Transverse colon (tissue), 4 donors: Measurements from ENCODE around the gene MIEF1. TPM values are rescaled to one million over a fixed set of nuclear protein-coding genes. Genes with fewer than 3 reads are reported as not detected.
A peak's percentile ranks its signal among the peaks of the same experiment; 100 is the strongest.
"Not testable (repeated sequence)": the region's sequence is repeated elsewhere in the genome, so short reads cannot be mapped to it uniquely, and the experiment has no call there.

Source experiments
- DNase-seq: peaks from one replicate; pipeline ENCODE4 v3.0.0-alpha.2; 2019
- H3K27ac ChIP-seq, 4 donors: fragments of 200-600 bp; sonication (generic); 2 replicates each; pipeline ENCODE4 v1.5.1; 2016 to 2018; ENCODE audit warnings: inconsistent platforms in 4 of 4
- H3K27me3 ChIP-seq: fragments of 200-600 bp; sonication (generic); 2 replicates; pipeline ENCODE4 v1.5.1; 2017; ENCODE audit warnings: inconsistent platforms
- H3K36me3 ChIP-seq, 4 donors: fragments of 200-600 bp; sonication (generic); 2 replicates each; pipeline ENCODE4 v1.5.1; 2017 to 2019; ENCODE audit warnings: inconsistent platforms in 4 of 4
- H3K4me1 ChIP-seq, 4 donors: fragments of 200-600 bp; sonication (generic); 2 replicates each; pipeline ENCODE4 v1.5.1; 2017 to 2020; ENCODE audit warnings: inconsistent platforms in 4 of 4
- H3K4me3 ChIP-seq, 4 donors: fragments of 200-600 bp; sonication (generic); 1 replicate in 1 of 4; 2 replicates in 3 of 4; pipeline versions ENCODE4 v1.5.1 to v1.6.1; 2017 to 2019; ENCODE audit warnings: inconsistent platforms in 4 of 4
- H3K9me3 ChIP-seq, 2 donors: fragments of 200-600 bp; sonication (generic); 2 replicates each; pipeline ENCODE4 v1.5.1; 2017 to 2019; ENCODE audit warnings: inconsistent platforms in 2 of 2
- EP300 ChIP-seq: sonication (generic); formaldehyde crosslinking; IDR thresholded peaks from one replicate; pipeline ENCODE4 v1.6.1; 2017; ENCODE audit warnings: antibody characterized with exemption, low read depth
- POLR2A ChIP-seq: fragments of 450-650 bp; IDR thresholded peaks from one replicate; pipeline ENCODE4 v1.6.1; 2016; ENCODE audit warnings: antibody characterized with exemption, mild to moderate bottlenecking, moderate library complexity
- POLR2AphosphoS5 ChIP-seq, 3 donors: sonication (generic); formaldehyde crosslinking; IDR thresholded peaks; one replicate each; pipeline ENCODE4 v1.6.1; 2016; ENCODE audit warnings: antibody characterized with exemption in 3 of 3
- WGBS, 2 donors: methylation state at CpG; one replicate each; pipeline ENCODE4 v1.1.5; 2018; ENCODE audit warnings: low coverage in 1 of 2; 5-methylcytosine and 5-hydroxymethylcytosine counted together
- in situ Hi-C, 4 donors: fragments of 200-750 bp; cut with MboI; loops; one replicate each; pipeline versions ENCODE4 v1.15.0 to v1.15.1; 2017; ENCODE audit warnings: low sequenced_read_pairs in 3 of 4, low pct_ligation_motif_present in 1 of 4, low pct_unique_long_range_greater_than_20kb in 1 of 4
- intact Hi-C: fragments of 100-400 bp; cut with DNase I; formaldehyde crosslinking; loops from one replicate; pipeline ENCODE4 v1.15.1; 2023; ENCODE audit warnings: low total_unique reads
- total RNA-seq, 4 donors: library from RNA; depleted of rRNA; stranded (reverse); fragments of >200 nt; gene quantifications; one replicate each; pipeline ENCODE4 v1.1.0, GENCODE V29; 2016
- TF ChIP-seq, protein P1 (sequence below), 5 experiments: fragments of 200-600 bp in 3 of 5; fragments of 450-650 bp in 2 of 5; sonication (generic) in 3 of 5; IDR thresholded peaks; 1 replicate in 2 of 5; 2 replicates in 3 of 5; pipeline ENCODE4 v1.5.1; 2016 to 2017; ENCODE audit warnings: antibody characterized with exemption in 5 of 5, inconsistent platforms in 3 of 5, mild to moderate bottlenecking in 2 of 5, moderate library complexity in 1 of 5

MIEF1 gene
- total RNA-seq, 4 donors from 2014 or later: 11.5 to 31.0 (median 25.6) TPM

DNA sequence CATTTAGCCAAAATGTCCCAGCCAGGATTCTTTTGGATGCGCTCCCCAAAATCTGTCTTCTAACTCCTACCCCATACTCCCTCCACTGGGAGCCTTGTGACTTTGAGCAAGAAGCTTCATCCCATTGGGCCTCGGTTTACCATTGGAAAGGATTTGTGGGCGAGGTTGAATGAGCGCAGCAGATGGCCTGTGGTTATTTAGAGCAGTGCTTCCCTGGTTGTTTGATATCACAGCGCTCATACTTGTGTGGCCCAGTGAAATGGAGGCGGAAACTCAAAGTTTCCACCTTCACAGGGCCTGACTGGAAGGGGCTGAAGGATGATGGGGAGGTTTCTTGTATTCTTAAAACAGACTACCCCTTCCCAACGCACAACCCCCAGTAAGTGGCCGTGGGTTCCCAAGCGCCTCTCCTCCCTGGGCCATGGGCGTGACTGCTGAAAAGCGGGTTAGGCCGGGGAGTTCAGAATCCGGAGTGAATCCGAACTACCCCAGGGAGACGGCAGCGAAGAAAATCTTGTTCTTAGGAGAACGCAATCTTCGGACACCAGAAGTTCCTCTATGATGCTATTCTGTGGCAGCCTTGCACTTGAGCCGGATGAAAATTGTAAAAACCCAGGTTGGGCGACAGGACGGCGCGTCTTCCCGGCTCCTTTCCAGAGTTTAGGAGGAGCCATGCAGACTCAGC is 17.0 kb downstream of the MIEF1 start:
- Histone ChIP-seq H3K4me3 (peak overlapping the region; percentile 79 to 96 (median 94)), H3K4me1 (peaks cover 17 to 42% (median 38%) of the 10 kb centered on the region in 4 donors), H3K36me3 (peaks cover 0 to 31% (median 16%) of the 10 kb centered on the region in 4 donors), H3K27ac (peak overlapping the region; percentile 96 to 100 (median 100)), H3K9me3 (no peaks in the 10 kb centered on the region), H3K27me3 (no peaks in the 10 kb centered on the region)
- peak; percentile 51 for DNase-seq
- TF ChIP-seq EP300: no peak
- no peak for TF ChIP-seq POLR2A
- no peak for TF ChIP-seq POLR2AphosphoS5 (IDR thresholded peaks at IDR 0.05)
- TF ChIP-seq, protein P1, sequence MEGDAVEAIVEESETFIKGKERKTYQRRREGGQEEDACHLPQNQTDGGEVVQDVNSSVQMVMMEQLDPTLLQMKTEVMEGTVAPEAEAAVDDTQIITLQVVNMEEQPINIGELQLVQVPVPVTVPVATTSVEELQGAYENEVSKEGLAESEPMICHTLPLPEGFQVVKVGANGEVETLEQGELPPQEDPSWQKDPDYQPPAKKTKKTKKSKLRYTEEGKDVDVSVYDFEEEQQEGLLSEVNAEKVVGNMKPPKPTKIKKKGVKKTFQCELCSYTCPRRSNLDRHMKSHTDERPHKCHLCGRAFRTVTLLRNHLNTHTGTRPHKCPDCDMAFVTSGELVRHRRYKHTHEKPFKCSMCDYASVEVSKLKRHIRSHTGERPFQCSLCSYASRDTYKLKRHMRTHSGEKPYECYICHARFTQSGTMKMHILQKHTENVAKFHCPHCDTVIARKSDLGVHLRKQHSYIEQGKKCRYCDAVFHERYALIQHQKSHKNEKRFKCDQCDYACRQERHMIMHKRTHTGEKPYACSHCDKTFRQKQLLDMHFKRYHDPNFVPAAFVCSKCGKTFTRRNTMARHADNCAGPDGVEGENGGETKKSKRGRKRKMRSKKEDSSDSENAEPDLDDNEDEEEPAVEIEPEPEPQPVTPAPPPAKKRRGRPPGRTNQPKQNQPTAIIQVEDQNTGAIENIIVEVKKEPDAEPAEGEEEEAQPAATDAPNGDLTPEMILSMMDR (IDR thresholded peaks at IDR 0.05): no peak
- in situ Hi-C loops: no loop called here
- 10% methylated on average over 24 of the region's 24 CpGs; no CpG with 5 or more reads in 1 of the 2 donors for WGBS, 2 donors
- intact Hi-C loops: loop anchor here (10.0 kb wide), 1 partner anchor 114 kb away; no protein-coding TSS in a partner anchor

DNA sequence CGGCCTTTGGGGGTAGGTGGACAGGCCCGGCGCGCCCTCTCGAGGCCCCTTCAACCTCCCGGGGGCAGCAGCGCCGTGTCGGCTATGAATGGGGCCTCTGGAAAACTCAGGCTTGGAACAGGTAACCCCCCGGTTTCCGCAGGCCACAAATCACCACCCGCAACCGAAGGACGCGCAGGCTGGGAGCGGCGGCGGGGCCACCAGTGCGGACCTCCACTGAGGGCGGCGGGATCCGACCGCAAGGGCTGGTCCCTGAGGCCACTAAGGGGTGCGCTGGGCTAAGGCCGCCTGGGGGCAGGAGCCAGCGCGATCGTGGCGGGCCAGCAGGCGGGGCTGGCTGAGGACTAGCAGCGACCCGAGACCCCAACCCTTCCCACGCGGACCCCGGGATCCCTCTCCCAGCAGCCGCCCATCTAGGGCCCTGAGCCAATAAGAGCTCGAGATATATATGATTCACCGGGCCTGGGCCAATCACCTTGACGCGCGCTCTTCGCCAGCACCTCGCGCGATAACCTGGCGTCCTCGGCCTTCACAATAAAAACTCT is 17.7 kb downstream of the MIEF1 start:
- peak; percentile 98 for DNase-seq
- H3K36me3 ChIP-seq: peaks cover 0 to 27% (median 14%) of the 10 kb centered on the region in 4 donors
- peak overlapping the region; percentile 79 to 96 (median 94) for H3K4me3 ChIP-seq
- no peaks in the 10 kb centered on the region for H3K27me3 ChIP-seq
- H3K9me3 ChIP-seq: no peaks in the 10 kb centered on the region
- WGBS, 2 donors: 0% methylated on average over 21 of the region's 47 CpGs; no CpG with 5 or more reads in 1 of the 2 donors
- intact Hi-C loops (loop anchor here (10.0 kb wide), 2 partner anchors 115 to 345 kb away; no protein-coding TSS in a partner anchor), in situ Hi-C loops (no loop called here)
- H3K27ac ChIP-seq: peak overlapping the region; percentile 96 to 100 (median 100)
- peaks cover 22 to 49% (median 41%) of the 10 kb centered on the region in 4 donors for H3K4me1 ChIP-seq
- TF ChIP-seq, protein P1 (IDR thresholded peaks at IDR 0.05): peak in 3 of 5 experiments; percentile 27 to 31 (median 29)
- TF ChIP-seq POLR2AphosphoS5 (IDR thresholded peaks at IDR 0.05) (peak; percentile 72 to 88 (median 83)), POLR2A (no peak), EP300 (no peak)

DNA sequence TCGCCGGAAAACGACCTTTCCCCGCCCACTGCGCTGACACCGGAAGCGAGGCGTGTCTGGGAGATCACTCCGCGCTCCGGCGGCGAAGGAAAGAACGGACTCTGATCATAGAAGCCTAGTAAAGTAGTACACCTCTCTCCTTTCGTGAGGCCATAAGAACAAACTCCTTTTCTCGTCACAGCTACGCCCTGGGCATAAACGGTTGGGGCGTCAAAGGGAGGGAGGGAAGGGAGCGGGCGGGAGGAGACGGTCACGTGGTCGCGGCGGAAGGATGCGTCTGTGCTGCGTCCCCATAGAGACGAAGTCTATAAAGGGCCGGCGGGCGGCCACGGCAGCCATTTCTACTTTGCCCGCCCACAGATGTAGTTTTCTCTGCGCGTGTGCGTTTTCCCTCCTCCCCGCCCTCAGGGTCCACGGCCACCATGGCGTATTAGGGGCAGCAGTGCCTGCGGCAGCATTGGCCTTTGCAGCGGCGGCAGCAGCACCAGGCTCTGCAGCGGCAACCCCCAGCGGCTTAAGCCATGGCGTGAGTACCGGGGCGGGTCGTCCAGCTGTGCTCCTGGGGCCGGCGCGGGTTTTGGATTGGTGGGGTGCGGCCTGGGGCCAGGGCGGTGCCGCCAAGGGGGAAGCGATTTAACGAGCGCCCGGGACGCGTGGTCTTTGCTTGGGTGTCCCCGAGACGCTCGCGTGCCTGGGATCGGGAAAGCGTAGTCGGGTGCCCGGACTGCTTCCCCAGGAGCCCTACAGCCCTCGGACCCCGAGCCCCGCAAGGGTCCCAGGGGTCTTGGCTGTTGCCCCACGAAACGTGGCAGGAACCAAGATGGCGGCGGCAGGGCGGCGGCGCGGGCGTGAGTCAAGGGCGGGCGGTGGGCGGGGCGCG is 18.4 kb downstream of the MIEF1 start, which contains the start of gene ATF4:
ATF4 (plus strand) TSS at position 337 of the 880 bp plus-strand sequence. CDS start 884 bp downstream, outside the sequence.
- H3K27me3 ChIP-seq: no peaks in the 10 kb centered on the region
- WGBS, 2 donors: 1% methylated on average over 70 of the region's 86 CpGs; no CpG with 5 or more reads in 1 of the 2 donors
- peak within 1 kb of the TSS; percentile 96 to 100 (median 100) for H3K27ac ChIP-seq
- in situ Hi-C loops: no loop called here
- H3K4me1 ChIP-seq: peaks cover 22 to 50% (median 42%) of the 10 kb centered on the region in 4 donors
- no peaks in the 10 kb centered on the region for H3K9me3 ChIP-seq
- peak within 1 kb of the TSS; percentile 93 to 96 (median 94) for H3K4me3 ChIP-seq
- peak; percentile 91 for DNase-seq
- TF ChIP-seq, protein P1 (IDR thresholded peaks at IDR 0.05): peak in 1 of 5 experiments; percentile 10
- TF ChIP-seq EP300 (no peak), POLR2A (peak; percentile 100), POLR2AphosphoS5 (IDR thresholded peaks at IDR 0.05) (peak; percentile 98 to 100 (median 100))
- H3K36me3 ChIP-seq: peaks cover 0 to 20% (median 11%) of the 10 kb centered on the region in 4 donors
- intact Hi-C loops: loop anchor here (10.0 kb wide), 1 partner anchor 346 kb away; no protein-coding TSS in a partner anchor

DNA sequence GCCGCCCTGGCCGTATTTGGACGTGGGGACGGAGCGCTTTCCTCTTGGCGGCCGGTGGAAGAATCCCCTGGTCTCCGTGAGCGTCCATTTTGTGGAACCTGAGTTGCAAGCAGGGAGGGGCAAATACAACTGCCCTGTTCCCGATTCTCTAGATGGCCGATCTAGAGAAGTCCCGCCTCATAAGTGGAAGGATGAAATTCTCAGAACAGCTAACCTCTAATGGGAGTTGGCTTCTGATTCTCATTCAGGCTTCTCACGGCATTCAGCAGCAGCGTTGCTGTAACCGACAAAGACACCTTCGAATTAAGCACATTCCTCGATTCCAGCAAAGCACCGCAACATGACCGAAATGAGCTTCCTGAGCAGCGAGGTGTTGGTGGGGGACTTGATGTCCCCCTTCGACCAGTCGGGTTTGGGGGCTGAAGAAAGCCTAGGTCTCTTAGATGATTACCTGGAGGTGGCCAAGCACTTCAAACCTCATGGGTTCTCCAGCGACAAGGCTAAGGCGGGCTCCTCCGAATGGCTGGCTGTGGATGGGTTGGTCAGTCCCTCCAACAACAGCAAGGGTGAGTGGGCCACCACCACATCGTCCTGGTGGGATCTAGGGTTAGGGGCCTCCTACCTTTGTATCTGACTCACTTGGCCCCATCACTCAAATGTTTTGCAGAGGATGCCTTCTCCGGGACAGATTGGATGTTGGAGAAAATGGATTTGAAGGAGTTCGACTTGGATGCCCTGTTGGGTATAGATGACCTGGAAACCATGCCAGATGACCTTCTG is 19.2 kb downstream of the MIEF1 start:
- H3K9me3 ChIP-seq, H3K27me3 ChIP-seq, DNase-seq, in situ Hi-C loops: not testable (repeated sequence)
- intact Hi-C loops: loop anchor here (10.0 kb wide), 1 partner anchor 346 kb away; no protein-coding TSS in a partner anchor
- 2% methylated on average over 20 of the region's 28 CpGs; no CpG with 5 or more reads in 1 of the 2 donors for WGBS, 2 donors
- Histone ChIP-seq H3K36me3 (peaks cover 0 to 14% (median 9%) of the 10 kb centered on the region in 4 donors), H3K27ac (peak overlapping the region; percentile 96 to 100 (median 100)), H3K4me3 (peak overlapping the region; percentile 93 to 96 (median 94)), H3K4me1 (peaks cover 22 to 50% (median 42%) of the 10 kb centered on the region in 4 donors)

DNA sequence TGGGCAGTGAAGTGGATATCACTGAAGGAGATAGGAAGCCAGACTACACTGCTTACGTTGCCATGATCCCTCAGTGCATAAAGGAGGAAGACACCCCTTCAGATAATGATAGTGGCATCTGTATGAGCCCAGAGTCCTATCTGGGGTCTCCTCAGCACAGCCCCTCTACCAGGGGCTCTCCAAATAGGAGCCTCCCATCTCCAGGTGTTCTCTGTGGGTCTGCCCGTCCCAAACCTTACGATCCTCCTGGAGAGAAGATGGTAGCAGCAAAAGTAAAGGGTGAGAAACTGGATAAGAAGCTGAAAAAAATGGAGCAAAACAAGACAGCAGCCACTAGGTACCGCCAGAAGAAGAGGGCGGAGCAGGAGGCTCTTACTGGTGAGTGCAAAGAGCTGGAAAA is 20.0 kb downstream of the MIEF1 start:
- Histone ChIP-seq H3K36me3 (peaks cover 0 to 14% (median 9%) of the 10 kb centered on the region in 4 donors), H3K27ac (peak overlapping the region; percentile 96 to 100 (median 100)), H3K4me3 (peak overlapping the region; percentile 93 to 96 (median 94)), H3K4me1 (peaks cover 23 to 56% (median 47%) of the 10 kb centered on the region in 4 donors)
- DNase-seq, H3K27me3 ChIP-seq, in situ Hi-C loops, H3K9me3 ChIP-seq: not testable (repeated sequence)
- 0 to 12% methylated on average over 4 to 5 of the region's 5 CpGs for WGBS, 2 donors
- intact Hi-C loops: loop anchor here (10.0 kb wide), 1 partner anchor 347 kb away; no protein-coding TSS in a partner anchor
